Activated CD4-positive, alpha-beta T cell treated with anti-CD3 and anti-CD28 coated beads for 36 hours (primary cell): ENCODE data around the gene DIP2C. TPM values are rescaled to one million over a fixed set of nuclear protein-coding genes. Genes with fewer than 3 reads are reported as not detected.
"Not testable (repeated sequence)": the region's sequence is repeated elsewhere in the genome, so short reads cannot be mapped to it uniquely, and the experiment has no call there.

Experiments
- ATAC-seq: fragments of 200-7000 bp; cut with Tn5 transposase; one replicate; pipeline ENCODE4 v1.10.0; 2021; ENCODE audit warnings: mild to moderate bottlenecking, moderate library complexity
- CTCF ChIA-PET: fragments of 350-600 bp; sonication (Branson Sonifier 250); formaldehyde crosslinking; loops from one replicate; lab custom pipeline; 2021; ENCODE audit warnings: antibody characterized with exemption; lab: Charles Lee
- POLR2A ChIA-PET: fragments of 350-600 bp; sonication (Branson Sonifier 250); formaldehyde crosslinking; loops from one replicate; lab custom pipeline; 2021; ENCODE audit warnings: antibody characterized with exemption, inconsistent platforms; lab: Charles Lee
- DNase-seq: peaks from one replicate; pipeline ENCODE4 v3.0.0-alpha.2; 2020
- H3K27ac Mint-ChIP-seq: one replicate; pipeline ENCODE4 v1.8.0; 2021; ENCODE audit warnings: mixed read lengths
- H3K27me3 Mint-ChIP-seq: one replicate; pipeline ENCODE4 v1.8.0; 2021; ENCODE audit warnings: mixed read lengths
- H3K36me3 Mint-ChIP-seq: one replicate; pipeline ENCODE4 v1.8.0; 2021; ENCODE audit warnings: low read depth, mixed read lengths
- H3K4me1 Mint-ChIP-seq: one replicate; pipeline ENCODE4 v1.8.0; 2021; ENCODE audit warnings: mixed read lengths
- H3K4me3 Mint-ChIP-seq: one replicate; pipeline ENCODE4 v1.8.0; 2021; ENCODE audit warnings: mild to moderate bottlenecking, moderate library complexity, mixed read lengths
- H3K9me3 Mint-ChIP-seq: one replicate; pipeline ENCODE4 v1.8.0; 2021; ENCODE audit warnings: low read depth, mixed read lengths
- intact Hi-C, 2 experiments: fragments of 100-400 bp; cut with DNase I in 1 of 2; cut with micrococcal nuclease in 1 of 2; formaldehyde crosslinking; loops; one replicate each; pipeline versions ENCODE4 v1.14.2 to v1.15.1; 2022 to 2024; cut with DNase I, micrococcal nuclease
- total RNA-seq, 2 experiments: library from RNA; stranded (reverse); gene quantifications; one replicate each; pipeline ENCODE4 v1.2.3, GENCODE V29; 2021

DIP2C gene
- total RNA-seq, 2 experiments from 2014 or later, result 0.76 to 0.94 TPM

DNA sequence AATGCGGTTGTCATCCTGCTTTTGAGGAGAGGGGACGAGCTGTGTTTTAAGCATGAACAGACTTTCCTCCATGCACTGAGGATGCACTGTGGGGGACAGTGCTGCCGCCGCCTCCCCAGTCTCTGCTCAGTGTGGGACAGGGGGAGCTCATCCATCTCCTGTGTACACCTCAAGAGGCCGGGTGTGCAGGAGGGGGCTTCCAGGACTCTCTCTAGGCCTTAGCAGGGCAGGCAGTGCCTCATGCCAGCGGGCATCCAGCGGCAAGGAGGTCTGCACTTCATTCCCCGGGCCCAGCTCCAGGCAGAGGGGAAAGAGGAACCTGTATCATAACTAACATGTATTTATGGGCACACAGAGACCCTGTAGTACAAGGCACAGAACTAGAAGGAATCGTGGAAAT lies 89.7 kb downstream of the DIP2C start:
- POLR2A ChIA-PET, result no interaction called here
- H3K4me1 Mint-ChIP-seq, result no peaks in the 10 kb centered on the region
- H3K27me3 Mint-ChIP-seq, result peaks cover 2% of the 10 kb centered on the region
- no peak overlapping the region for H3K4me3 Mint-ChIP-seq
- CTCF ChIA-PET, result no interaction called here
- H3K27ac Mint-ChIP-seq, result no peak overlapping the region
- H3K9me3 Mint-ChIP-seq, result no peaks in the 10 kb centered on the region
- no peak for ATAC-seq
- H3K36me3 Mint-ChIP-seq, result no peaks in the 10 kb centered on the region
- DNase-seq, result no peak
- intact Hi-C loops, result no loop called here

DNA sequence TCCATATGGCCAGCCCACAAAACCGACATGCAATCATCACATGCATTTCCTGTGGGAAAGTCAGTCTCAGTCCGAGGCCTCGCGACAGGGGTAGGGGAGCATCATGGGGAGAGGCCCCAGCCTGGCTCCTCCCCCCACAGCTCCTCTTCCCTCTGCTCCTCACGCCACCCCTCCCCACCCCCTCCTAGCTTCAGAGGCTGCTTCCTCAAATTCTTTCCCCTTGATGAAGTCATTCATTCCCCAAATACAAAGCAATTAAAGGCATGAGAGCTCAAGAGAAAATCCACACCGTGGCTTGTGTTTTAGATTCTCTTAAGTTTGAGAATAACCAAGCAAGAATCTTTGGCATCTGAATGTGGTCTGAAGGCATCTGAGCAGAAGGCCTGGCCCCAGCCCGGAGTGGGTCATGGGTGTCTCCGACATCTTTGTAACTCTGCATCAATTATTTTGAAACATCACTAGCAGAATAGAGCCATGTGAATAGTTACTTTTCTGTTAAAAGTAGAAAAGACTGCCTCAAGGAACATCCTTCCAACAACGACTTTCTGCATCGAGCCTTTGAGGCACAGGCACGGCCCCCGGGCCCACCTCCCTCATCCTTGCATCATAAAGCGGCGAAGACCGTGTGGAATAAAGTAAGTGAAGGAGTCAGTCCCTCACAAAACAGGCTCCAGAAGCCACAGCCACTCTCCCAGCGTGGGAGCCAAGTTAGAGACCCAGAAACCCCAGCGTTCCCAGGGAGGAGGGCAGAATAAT lies 90.9 kb downstream of the DIP2C start:
- Mint-ChIP-seq H3K9me3 (no peaks in the 10 kb centered on the region), H3K4me3 (no peak overlapping the region), H3K36me3 (no peaks in the 10 kb centered on the region), H3K4me1 (no peaks in the 10 kb centered on the region), H3K27ac (no peak overlapping the region), H3K27me3 (no peaks in the 10 kb centered on the region)
- DNase-seq (no peak), ATAC-seq (no peak)
- ChIA-PET POLR2A (no interaction called here), CTCF (no interaction called here)
- intact Hi-C loops, result no loop called here

DNA sequence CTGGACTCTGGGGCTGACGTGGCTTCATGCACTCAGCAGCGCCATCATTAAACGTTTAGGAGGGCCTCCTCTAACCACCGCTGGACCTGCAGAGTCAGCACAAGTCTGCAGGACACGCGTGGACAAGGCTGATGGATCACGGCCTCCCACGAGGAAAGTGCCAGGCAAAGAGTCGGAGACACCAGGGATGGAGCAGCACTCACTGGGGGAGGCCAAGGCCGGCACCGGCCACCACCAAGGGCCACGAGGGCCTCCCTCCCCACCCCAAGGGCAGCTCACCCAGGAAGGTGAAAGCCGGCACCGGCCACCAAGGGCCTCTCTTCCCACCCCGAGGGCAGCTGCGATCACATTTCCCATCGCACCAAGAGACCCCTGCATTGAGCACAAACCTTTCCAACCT lies 91.5 kb downstream of the DIP2C start:
- POLR2A ChIA-PET, result no interaction called here
- no peak overlapping the region for H3K4me3 Mint-ChIP-seq
- no peak for ATAC-seq

DNA sequence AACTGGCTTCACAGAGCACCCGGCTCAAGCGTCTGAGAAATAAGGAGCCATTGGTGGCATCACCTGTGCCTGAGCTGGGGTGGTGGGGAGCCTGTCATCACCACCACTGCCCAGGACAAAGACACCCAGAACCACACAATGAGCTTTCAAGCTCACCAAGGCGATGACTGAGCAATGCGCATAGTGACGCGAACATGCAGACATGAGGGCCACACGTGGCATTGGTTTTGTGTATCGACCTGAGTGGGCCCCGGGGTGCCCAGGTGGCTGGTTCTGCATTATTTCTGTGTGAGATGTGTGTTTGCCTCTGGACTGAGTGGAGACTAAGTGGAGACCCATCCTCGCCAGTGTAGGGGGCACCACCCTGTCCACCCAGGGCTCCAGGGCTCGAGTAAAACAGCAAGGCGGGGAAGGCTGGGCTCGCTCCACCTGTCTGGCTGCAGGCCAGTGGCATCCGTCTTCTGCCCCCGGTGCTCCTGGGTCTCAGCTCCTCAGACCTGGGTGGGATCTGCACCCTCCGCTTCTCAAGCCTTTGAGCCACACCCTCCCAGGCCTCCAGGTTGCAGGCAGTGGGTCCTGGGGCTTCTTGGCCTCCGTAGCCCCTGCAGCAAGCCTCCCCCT lies 92.6 kb downstream of the DIP2C start:
- POLR2A ChIA-PET, result no interaction called here
- Mint-ChIP-seq H3K27me3 (no peaks in the 10 kb centered on the region), H3K4me3 (no peak overlapping the region), H3K36me3 (no peaks in the 10 kb centered on the region), H3K9me3 (no peaks in the 10 kb centered on the region), H3K27ac (no peak overlapping the region), H3K4me1 (no peaks in the 10 kb centered on the region)
- CTCF ChIA-PET, result no interaction called here
- intact Hi-C loops, result no loop called here
- ATAC-seq, result no peak
- DNase-seq, result no peak

More for the DNA sequence above, 91.5 kb downstream of the DIP2C start:
- no peaks in the 10 kb centered on the region for H3K27me3 Mint-ChIP-seq
- intact Hi-C loops, result no loop called here
- no peak for DNase-seq
- CTCF ChIA-PET, result no interaction called here
- H3K36me3 Mint-ChIP-seq, result no peaks in the 10 kb centered on the region
- H3K27ac Mint-ChIP-seq, result no peak overlapping the region
- no peaks in the 10 kb centered on the region for H3K4me1 Mint-ChIP-seq
- no peaks in the 10 kb centered on the region for H3K9me3 Mint-ChIP-seq

DNA sequence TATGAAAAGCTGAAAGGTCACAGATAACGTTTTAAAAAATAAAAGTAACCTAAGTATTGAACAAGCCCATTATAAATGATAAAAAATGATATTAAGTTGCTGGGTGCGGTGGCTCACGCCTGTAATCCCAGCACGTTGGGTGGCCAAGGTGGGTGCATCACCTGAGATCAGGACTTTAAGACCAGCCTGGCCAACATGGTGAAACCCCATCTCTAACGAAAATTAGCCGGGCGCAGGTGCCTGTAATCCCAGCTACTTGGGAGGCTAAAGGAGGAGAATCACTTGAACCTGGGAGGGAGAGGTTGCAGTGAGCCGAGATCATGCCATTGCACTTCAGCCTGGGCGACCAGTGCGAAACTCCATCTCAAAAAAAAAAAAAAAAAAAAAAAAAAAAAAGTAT lies 93.3 kb downstream of the DIP2C start:
- H3K9me3 Mint-ChIP-seq, H3K36me3 Mint-ChIP-seq, POLR2A ChIA-PET, H3K27me3 Mint-ChIP-seq, ATAC-seq, DNase-seq, H3K4me1 Mint-ChIP-seq, H3K27ac Mint-ChIP-seq, CTCF ChIA-PET, H3K4me3 Mint-ChIP-seq, intact Hi-C loops: not testable (repeated sequence)

DNA sequence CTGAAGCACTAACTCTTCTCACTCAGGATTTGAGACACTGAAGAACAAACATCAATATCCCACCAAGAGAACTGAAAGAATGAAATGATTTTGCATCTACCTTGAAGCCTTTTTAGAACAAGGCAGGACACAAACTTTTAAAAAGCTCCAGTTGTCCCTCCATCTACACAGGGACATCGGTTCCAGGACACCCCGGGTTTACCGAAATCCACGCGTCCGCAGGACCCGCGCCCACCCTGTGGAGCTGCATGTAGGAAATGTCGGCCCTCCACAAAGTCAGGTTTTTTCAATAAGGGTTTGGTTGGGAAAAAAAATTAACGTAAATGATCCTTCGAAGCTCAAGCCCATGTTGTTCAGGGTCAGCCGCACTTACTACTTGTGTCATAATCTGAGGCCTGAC lies 94.0 kb downstream of the DIP2C start:
- ChIA-PET POLR2A (no interaction called here), CTCF (no interaction called here)
- Mint-ChIP-seq H3K27ac (no peak overlapping the region), H3K4me3 (no peak overlapping the region), H3K27me3 (no peaks in the 10 kb centered on the region), H3K4me1 (no peaks in the 10 kb centered on the region), H3K36me3 (no peaks in the 10 kb centered on the region), H3K9me3 (no peaks in the 10 kb centered on the region)
- ATAC-seq (no peak), DNase-seq (no peak)
- intact Hi-C loops, result no loop called here

DNA sequence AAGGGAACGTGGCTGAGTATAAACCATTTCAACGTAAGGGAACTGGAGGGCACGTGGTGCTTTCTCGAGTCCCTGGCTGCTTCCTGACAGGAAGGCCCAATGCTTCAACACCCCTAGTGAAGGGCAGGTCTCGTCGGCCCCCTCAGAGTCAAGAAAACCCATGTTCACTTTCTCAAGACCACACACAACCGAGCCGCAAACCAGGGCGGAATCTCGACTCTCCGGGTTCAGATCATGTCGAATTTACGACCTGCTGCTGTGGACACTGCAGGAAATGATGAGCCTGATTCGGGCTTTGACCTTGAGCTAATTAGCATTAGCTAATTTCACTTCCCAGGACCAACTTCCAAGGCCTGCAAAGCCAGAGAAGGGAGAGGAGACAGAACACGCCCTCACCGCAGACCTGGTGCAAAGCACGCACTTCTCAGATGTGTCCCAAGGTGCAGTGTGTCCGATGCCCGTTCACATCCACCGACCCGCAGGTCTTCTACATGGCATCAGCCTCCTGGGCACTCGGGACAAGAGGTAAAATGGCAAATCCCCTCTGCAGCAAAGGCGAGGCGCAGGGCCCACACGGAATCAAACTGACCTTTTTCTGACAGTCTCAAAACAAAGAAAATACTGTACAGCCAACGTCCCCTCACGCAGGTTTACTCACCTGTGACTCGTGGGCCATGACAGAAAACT lies 94.7 kb downstream of the DIP2C start:
- CTCF ChIA-PET, result no interaction called here
- no peak overlapping the region for H3K4me3 Mint-ChIP-seq
- intact Hi-C loops, result no loop called here
- no peaks in the 10 kb centered on the region for H3K27me3 Mint-ChIP-seq
- H3K9me3 Mint-ChIP-seq, result no peaks in the 10 kb centered on the region
- DNase-seq (no peak), ATAC-seq (no peak)
- H3K27ac Mint-ChIP-seq, result no peak overlapping the region
- POLR2A ChIA-PET, result no interaction called here
- H3K4me1 Mint-ChIP-seq, result no peaks in the 10 kb centered on the region
- H3K36me3 Mint-ChIP-seq, result no peaks in the 10 kb centered on the region

DNA sequence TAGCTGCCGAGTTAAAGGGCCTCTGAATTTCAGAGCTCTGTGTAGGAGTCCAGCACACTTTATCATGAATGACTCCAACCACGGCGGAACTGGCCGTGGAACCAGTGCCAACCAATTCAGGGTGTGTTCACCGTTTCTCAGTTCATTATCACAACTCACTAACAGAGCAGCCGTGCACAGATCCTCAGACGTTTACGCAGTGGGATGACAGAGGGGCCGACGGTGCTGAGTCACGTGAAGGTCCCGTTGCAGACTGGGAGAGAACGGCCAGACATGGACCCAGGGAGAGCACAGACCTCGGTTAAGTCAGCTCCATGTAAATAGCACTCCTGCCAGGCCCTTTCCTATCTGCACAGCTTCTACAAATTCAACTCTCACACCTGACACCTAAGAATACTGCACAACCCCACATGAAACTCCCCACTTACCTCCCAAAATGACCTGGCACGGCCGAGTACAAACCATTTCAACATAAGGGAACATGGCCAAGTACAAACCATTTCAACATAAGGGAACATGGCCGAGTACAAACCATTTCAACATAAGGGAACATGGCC lies 95.5 kb downstream of the DIP2C start:
- intact Hi-C loops, result no loop called here
- Mint-ChIP-seq H3K36me3 (no peaks in the 10 kb centered on the region), H3K4me3 (no peak overlapping the region), H3K27ac (no peak overlapping the region), H3K27me3 (no peaks in the 10 kb centered on the region), H3K9me3 (no peaks in the 10 kb centered on the region), H3K4me1 (no peaks in the 10 kb centered on the region)
- ChIA-PET POLR2A (no interaction called here), CTCF (no interaction called here)
- no peak for ATAC-seq
- DNase-seq, result no peak

DNA sequence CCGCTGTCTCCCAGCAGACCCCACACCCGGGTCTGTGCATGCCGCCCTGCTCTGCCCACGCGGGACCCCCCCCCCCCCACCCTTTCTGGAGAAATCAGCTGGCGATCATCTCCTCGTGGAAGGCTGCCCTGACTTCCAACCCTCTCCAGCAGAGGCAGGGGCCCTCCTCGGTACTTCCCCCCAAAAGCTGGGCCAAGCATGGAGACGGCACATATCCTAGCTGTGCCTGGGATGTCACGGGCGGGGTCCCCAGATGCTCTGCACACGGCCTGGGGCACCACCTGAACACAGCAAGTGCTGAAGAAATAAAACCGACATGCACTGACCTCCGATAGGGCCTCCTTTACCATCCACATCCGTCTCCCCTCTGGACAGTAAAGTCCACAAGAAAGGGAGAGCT lies 96.0 kb downstream of the DIP2C start:
- no peaks in the 10 kb centered on the region for H3K4me1 Mint-ChIP-seq
- no peaks in the 10 kb centered on the region for H3K9me3 Mint-ChIP-seq
- H3K27me3 Mint-ChIP-seq, result no peaks in the 10 kb centered on the region
- H3K27ac Mint-ChIP-seq, result no peak overlapping the region
- H3K36me3 Mint-ChIP-seq, result no peaks in the 10 kb centered on the region
- POLR2A ChIA-PET, result no interaction called here
- no peak for DNase-seq
- intact Hi-C loops, result no loop called here
- no peak overlapping the region for H3K4me3 Mint-ChIP-seq
- no peak for ATAC-seq
- CTCF ChIA-PET, result no interaction called here

DNA sequence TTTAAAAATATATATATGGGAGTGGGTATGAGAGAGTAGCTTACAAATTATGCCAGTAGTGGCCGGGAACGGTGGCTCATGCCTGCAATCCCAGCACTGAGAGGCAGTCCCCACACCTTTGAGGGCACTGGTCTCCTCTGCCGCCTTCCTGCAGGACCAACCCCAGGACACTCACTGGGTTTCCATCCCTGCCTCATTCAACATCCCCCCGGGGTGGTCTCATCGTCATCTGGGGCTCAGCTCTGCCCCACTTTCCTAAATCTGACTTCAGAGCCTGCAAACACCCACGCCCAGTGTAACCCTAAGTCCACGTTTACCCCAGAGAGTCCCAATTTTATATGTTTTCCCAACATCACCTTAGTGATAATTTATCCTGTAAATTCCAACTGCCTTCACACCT lies 96.5 kb downstream of the DIP2C start:
- H3K9me3 Mint-ChIP-seq, result no peaks in the 10 kb centered on the region
- POLR2A ChIA-PET, result no interaction called here
- no peak for DNase-seq

DNA sequence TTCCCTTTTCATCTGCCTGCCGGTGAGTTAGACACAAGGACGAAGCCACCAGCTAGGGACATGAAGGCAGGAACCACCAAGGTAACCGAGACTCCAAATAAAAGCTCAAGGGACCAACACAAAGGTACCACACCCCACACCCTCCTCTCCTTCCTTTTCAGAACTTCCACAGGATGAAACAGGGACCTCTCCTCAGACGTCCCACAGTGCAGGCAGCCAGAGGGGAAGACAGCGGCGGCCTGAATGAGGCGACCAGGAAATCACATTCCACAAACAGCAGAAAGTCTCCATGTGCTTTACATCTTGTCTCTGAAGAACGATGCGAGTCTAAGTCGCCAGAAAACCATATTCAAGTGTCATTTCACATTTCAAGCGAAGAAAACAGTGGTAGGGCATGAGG lies 97.8 kb downstream of the DIP2C start:
- no peaks in the 10 kb centered on the region for H3K9me3 Mint-ChIP-seq
- CTCF ChIA-PET, result no interaction called here
- no peaks in the 10 kb centered on the region for H3K4me1 Mint-ChIP-seq
- no peaks in the 10 kb centered on the region for H3K27me3 Mint-ChIP-seq
- POLR2A ChIA-PET, result no interaction called here
- ATAC-seq (no peak), DNase-seq (no peak)
- H3K36me3 Mint-ChIP-seq, result no peaks in the 10 kb centered on the region
- H3K27ac Mint-ChIP-seq, result no peak overlapping the region
- intact Hi-C loops, result no loop called here
- no peak overlapping the region for H3K4me3 Mint-ChIP-seq

More for the DNA sequence above, 96.5 kb downstream of the DIP2C start:
- Mint-ChIP-seq H3K27me3 (no peaks in the 10 kb centered on the region), H3K36me3 (no peaks in the 10 kb centered on the region), H3K4me1 (no peaks in the 10 kb centered on the region), H3K4me3 (no peak overlapping the region), H3K27ac (no peak overlapping the region)
- intact Hi-C loops, result no loop called here
- CTCF ChIA-PET, result no interaction called here
- no peak for ATAC-seq

DNA sequence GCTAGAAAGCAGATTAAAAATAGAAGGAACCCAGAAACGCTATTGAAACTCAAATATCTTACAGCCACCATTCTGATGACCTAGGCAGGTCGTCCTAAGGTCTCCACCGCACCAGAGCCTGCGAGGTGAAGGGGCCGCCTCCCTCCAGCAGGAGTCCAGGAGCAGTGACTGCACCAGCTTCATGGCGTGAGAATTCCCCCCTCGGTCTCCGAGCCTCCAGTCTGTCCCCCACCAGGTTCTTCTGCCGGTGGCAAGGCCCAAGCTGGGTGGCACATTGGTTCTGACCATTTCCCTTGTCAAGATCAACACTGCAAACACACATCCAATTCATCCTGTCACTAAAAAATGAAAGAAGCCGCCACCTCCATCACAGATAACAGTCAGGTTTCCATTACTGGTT lies 98.7 kb downstream of the DIP2C start:
- DNase-seq (no peak), ATAC-seq (no peak)
- H3K9me3 Mint-ChIP-seq, result no peaks in the 10 kb centered on the region
- POLR2A ChIA-PET, result no interaction called here
- H3K27me3 Mint-ChIP-seq, result no peaks in the 10 kb centered on the region
- H3K27ac Mint-ChIP-seq, result no peak overlapping the region
- no peak overlapping the region for H3K4me3 Mint-ChIP-seq
- no peaks in the 10 kb centered on the region for H3K4me1 Mint-ChIP-seq
- CTCF ChIA-PET, result no interaction called here
- intact Hi-C loops, result no loop called here
- H3K36me3 Mint-ChIP-seq, result no peaks in the 10 kb centered on the region
